Glutamatergic neuron (in vitro differentiated cells): ENCODE results near the gene PPP1R9B. TPM values are rescaled to one million over a fixed set of nuclear protein-coding genes. Genes with fewer than 3 reads are reported as not detected.

ENCODE experiments used
- DNase-seq: peaks from one replicate; pipeline ENCODE4 v3.0.0; 2022
- H3K27ac Mint-ChIP-seq: one replicate; pipeline ENCODE4 v1.8.0; 2020; ENCODE audit warnings: mild to moderate bottlenecking, mixed read lengths, inconsistent platforms; ENCODE audit not compliant: unreplicated experiment
- H3K27me3 Mint-ChIP-seq: one replicate; pipeline ENCODE4 v1.8.0; 2020; ENCODE audit warnings: mild to moderate bottlenecking, moderate library complexity, mixed read lengths, inconsistent platforms; ENCODE audit not compliant: unreplicated experiment
- H3K36me3 Mint-ChIP-seq: one replicate; pipeline ENCODE4 v1.8.0; 2020; ENCODE audit warnings: mild to moderate bottlenecking, mixed read lengths, inconsistent platforms; ENCODE audit not compliant: unreplicated experiment
- H3K4me1 Mint-ChIP-seq: one replicate; pipeline ENCODE4 v1.8.0; 2020; ENCODE audit warnings: mild to moderate bottlenecking, low read depth, mixed read lengths, inconsistent platforms; ENCODE audit not compliant: unreplicated experiment
- H3K4me3 Mint-ChIP-seq: one replicate; pipeline ENCODE4 v1.8.0; 2020; ENCODE audit warnings: mild to moderate bottlenecking, mixed read lengths, inconsistent platforms; ENCODE audit not compliant: unreplicated experiment
- H3K9me3 Mint-ChIP-seq: one replicate; pipeline ENCODE4 v1.8.0; 2020; ENCODE audit warnings: mild to moderate bottlenecking, moderate library complexity, mixed read lengths, inconsistent platforms; ENCODE audit not compliant: unreplicated experiment
- CTCF ChIP-seq: fragments of 200-600 bp; sonication (generic); IDR thresholded peaks from one replicate; pipeline ENCODE4 v1.5.0; 2021; ENCODE audit not compliant: partially characterized antibody, unreplicated experiment
- total RNA-seq: library from RNA; stranded (reverse); fragmentation: NEBNext Ultra II Directional; extraction: Animal tissue kit (Norgen Biotek cat#: 25700); gene quantifications from one replicate; pipeline ENCODE4 v1.2.1, GENCODE V29; 2021; ENCODE audit not compliant: unreplicated experiment

Gene PPP1R9B
- total RNA-seq, 1 donor from 2014 or later = 74.0 TPM

DNA sequence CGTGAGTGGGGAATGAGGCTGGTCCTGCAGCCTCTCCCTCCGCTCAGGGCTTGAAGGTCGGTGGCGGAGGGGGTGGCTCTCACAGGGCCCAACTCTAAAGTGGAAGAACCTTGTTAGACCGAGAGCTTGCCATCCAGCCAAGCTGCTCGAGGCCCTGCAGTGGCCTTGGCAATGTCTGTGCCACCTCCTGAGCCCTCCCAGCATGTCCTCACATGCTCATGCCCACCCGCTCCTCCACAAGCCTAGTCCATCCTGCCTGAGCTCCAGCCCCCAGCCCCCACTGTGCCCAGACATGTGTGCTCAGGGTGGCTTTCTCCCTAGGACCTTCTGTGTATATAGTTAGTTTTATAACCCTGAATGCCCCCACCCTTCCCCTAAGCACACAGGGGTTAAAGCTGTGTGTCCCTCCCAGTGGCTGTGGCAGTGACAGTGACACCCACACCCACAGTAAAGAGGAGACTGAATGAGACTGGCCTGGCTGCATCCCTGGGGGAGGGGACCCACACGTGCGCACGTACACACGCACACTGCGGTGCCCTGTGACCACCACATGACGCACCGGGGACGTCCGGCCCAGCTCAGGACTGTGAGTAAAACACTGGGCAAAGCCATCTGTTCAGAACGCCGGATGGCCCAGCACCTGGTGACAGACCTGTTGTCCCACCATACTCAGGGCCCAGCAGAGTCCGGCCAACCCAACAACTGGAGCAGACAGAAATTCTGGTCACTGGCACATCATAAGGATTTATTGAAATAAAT lies 39.7 kb downstream of the PPP1R9B start:
- Mint-ChIP-seq H3K27me3 (peaks cover 17% of the 10 kb centered on the region), H3K36me3 (peaks cover 5% of the 10 kb centered on the region), H3K4me1 (peaks cover 18% of the 10 kb centered on the region), H3K9me3 (peaks cover 5% of the 10 kb centered on the region), H3K4me3 (peak overlapping the region; percentile 57), H3K27ac (peak overlapping the region; percentile 97)
- DNase-seq = peak; percentile 57
- no peak for TF ChIP-seq CTCF

DNA sequence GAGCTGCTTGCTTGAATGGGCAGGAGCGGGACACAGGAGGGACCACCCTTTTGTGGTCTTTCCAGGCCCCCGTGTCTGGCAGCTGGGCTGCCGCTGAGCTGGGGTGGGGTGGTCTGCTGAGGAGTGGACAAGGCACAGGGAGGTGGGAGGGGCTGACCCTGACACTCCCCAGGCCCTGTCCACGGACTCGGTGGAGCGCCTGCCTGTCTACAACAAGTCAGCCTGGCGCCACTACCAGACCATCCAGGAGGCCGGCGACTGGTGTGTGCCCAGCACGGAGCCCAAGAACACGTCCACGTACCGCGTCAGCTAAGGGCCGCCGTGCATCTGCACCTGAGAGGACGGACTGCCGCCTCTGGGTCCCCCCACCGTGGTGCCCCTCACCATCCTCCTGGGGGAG lies 40.7 kb downstream of the PPP1R9B start:
- H3K4me3 Mint-ChIP-seq = no peak overlapping the region
- H3K9me3 Mint-ChIP-seq = peaks cover 6% of the 10 kb centered on the region
- H3K4me1 Mint-ChIP-seq = peaks cover 14% of the 10 kb centered on the region
- H3K27me3 Mint-ChIP-seq = peaks cover 17% of the 10 kb centered on the region
- H3K27ac Mint-ChIP-seq = no peak overlapping the region
- no peak for DNase-seq
- no peak for TF ChIP-seq CTCF
- no peaks in the 10 kb centered on the region for H3K36me3 Mint-ChIP-seq

DNA sequence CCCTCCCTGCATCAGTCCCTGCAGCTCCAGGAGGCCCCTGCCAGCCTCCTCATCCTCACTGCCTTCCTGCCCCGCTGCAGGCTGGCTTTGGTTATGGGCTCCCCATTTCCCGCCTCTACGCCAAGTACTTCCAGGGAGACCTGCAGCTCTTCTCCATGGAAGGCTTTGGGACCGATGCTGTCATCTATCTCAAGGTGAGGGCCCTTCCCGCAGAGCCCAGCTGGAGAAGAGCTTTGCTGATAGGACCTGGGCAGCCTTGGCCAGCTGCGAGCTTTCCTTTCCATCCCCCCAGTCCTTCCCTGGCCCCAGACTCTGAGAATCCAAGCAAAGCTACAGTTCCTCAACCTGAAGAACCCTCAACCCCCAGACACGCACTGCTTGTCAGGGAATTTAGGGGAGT lies 41.3 kb downstream of the PPP1R9B start:
- no peak overlapping the region for H3K27ac Mint-ChIP-seq
- peaks cover 17% of the 10 kb centered on the region for H3K27me3 Mint-ChIP-seq
- peaks cover 14% of the 10 kb centered on the region for H3K4me1 Mint-ChIP-seq

GRCh38 chr17:50108556-50108955 lies 41.9 kb downstream of the PPP1R9B start:
- TF ChIP-seq CTCF = no peak
- H3K4me3 Mint-ChIP-seq = no peak overlapping the region
- H3K27me3 Mint-ChIP-seq = peaks cover 17% of the 10 kb centered on the region
- H3K4me1 Mint-ChIP-seq = peaks cover 15% of the 10 kb centered on the region
- no peaks in the 10 kb centered on the region for H3K36me3 Mint-ChIP-seq
- H3K27ac Mint-ChIP-seq = no peak overlapping the region
- no peak for DNase-seq
- peaks cover 5% of the 10 kb centered on the region for H3K9me3 Mint-ChIP-seq

More for the DNA sequence above, 41.3 kb downstream of the PPP1R9B start:
- H3K9me3 Mint-ChIP-seq = peaks cover 5% of the 10 kb centered on the region
- TF ChIP-seq CTCF = no peak
- no peaks in the 10 kb centered on the region for H3K36me3 Mint-ChIP-seq
- no peak for DNase-seq
- H3K4me3 Mint-ChIP-seq = no peak overlapping the region

- Mint-ChIP-seq H3K4me1 (peaks cover 19% of the 10 kb centered on the region), H3K27ac (no peak overlapping the region), H3K9me3 (peaks cover 6% of the 10 kb centered on the region), H3K36me3 (no peaks in the 10 kb centered on the region), H3K27me3 (peaks cover 19% of the 10 kb centered on the region), H3K4me3 (no peak overlapping the region)
- DNase-seq = no peak
- TF ChIP-seq CTCF = no peak
Observed at GRCh38 chr17:50107790-50108414, 42.6 kb downstream of the PPP1R9B start.
